HG03378 (cell line): ENCODE data around the gene SLC6A19.

Experiments
- ATAC-seq: cut with Tn5 transposase; IDR thresholded peaks from one replicate; pipeline ENCODE4 v1.9.1; 2021; ENCODE audit warnings: mild to moderate bottlenecking, moderate library complexity; ENCODE audit not compliant: unreplicated experiment

The SLC6A19 gene

DNA sequence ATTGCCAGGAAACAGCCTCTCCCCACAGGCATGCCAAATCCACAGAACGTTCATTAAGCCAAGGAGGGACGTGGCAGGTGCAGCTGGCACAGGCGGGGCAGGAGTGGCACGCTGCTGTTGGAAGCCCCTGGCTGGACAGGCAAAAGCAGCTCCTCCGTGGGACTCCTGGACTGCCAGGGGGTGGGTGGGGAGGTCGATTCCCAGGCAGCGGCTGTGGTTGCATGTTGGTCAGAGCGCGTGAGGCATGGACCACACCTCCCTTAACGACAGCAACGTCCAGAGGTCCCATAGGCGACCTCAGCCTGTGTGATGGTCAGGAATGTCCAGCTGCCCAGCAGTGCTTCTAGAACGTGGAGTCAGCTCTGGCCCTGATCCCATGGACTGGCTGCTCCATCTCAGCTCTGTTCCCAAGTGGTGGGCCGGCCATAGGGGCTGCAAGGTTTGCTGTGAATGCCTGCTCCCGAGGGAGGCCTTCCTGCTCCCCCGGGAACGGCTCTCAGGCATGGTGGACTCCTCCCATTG is 6.9 kb downstream of the SLC6A19 start:
- no peak for ATAC-seq

DNA sequence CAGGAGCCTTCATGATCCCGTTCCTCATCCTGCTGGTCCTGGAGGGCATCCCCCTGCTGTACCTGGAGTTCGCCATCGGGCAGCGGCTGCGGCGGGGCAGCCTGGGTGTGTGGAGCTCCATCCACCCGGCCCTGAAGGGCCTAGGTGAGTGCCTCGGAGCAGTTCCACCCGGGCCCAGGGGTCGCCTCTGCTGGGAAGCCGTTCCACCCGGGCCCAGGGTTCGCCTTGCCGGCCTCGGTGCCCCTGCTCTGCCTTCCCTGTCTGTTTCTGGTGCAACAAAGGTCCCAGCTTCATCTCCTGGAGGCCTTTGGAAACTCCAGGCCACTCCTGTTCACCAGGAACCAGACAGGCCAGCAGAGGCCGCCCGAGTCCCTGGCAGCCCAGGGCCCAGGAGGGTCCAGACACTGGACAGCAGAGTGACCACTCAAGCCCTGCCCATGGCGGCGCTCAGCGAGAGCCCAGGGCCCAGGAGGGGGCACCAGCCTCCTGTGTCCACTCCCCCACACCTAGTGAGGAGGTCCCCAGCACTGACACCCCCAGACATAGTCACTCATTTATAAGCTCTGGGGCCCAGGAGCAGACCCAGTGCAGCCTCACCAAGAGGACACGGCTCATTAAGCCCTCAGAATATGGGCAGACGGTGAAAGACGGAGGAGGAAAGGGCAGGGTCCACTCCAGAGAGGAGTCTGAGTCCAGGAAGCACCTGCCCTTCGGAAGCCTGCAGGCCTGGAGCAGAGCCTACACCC is 7.5 kb downstream of the SLC6A19 start:
- ATAC-seq, result no peak

DNA sequence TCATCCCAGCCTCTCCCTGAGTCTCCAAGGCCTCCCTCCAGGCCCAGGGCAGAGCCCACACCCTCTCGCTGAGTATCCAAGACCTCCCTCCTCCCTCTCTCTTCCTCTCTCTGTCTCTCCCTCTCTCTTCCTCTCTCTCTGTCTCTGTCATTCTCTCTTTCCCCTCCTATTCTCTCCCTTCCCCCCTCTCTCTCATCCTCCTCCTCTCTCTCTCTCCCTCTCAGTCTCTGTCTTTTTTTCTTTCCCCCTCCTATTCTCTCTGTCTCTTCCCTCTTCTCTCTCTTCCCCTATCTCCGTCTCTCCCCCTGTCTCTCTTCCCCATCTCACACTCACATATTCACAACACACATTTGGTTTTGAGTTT is 8.1 kb downstream of the SLC6A19 start:
- ATAC-seq, result no peak

DNA sequence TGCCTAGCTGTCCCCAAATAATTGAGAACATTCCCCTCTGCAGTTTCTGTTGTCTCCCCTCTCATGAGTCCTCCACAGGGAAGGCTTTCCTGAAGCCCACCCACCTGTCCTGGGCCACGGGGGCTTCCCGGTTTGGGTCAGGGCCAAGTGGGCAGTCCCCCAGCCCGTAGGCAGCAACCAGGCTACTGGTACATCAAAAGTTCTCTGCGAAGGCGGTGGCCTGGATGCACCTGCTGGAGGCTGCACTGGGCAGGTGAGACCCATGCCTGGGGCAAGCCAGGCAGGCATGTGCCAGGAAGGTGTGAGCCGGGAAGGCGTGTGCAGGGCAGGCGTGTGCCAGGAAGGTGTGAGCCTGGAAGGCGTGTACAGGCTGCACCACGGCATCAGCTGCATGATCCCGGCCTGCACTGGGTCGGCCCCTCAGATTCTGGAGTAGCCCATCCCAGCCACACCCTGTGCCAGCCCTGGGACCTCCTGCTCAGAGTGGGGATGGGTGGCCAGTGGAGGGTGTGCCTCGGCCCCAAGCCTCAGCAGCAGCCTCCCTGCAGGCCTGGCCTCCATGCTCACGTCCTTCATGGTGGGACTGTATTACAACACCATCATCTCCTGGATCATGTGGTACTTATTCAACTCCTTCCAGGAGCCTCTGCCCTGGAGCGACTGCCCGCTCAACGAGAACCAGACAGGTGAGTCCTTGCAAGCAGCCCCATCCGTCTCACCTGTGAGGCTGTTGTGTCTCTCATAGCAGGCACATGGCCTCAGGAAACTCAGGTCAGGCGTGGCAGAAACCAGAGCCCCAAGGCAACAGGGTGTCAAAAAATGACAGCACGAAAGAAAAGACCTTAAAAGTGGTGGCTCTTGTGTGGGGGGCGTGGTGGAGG is 8.7 kb downstream of the SLC6A19 start:
- no peak for ATAC-seq

DNA sequence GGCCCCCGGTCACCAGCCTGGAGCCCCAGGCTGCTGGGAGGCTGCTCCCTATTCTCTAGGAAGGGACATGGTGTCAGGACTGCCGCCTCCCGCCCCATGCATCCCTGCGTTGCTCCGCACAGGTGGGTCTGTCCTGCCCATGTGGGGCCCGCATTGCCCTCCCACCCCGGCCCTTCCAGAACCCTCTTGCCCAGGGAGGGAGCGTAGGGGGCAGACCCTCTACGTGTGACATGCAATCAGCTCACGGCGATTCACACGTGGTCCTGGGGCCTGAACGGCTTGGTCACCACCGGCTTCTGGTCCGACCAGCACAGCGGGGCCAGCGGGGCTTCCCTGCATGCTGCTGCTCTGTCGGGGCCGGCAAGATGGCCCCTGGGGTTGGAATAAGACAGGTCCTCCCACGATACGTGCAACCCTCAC is 9.4 kb downstream of the SLC6A19 start:
- no peak for ATAC-seq

DNA sequence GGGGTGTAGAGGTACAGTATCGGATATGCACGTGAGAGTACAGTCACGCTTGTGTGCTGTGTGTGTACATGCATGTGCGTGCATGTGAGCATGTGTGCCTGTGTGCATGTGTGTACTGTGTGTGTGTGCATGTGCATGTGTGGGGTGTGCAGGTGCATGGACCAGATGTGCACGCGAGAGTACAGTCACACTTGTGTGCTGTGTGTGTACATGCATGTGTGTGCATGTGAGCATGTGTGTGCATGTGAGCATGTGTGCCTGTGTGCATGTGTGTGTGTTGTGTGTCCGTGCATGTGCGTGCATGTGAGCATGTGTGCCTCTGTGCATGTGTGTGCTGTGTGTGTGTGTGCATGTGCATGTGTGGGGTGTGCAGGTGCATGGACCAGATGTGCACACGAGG is 10.3 kb downstream of the SLC6A19 start:
- no peak for ATAC-seq

DNA sequence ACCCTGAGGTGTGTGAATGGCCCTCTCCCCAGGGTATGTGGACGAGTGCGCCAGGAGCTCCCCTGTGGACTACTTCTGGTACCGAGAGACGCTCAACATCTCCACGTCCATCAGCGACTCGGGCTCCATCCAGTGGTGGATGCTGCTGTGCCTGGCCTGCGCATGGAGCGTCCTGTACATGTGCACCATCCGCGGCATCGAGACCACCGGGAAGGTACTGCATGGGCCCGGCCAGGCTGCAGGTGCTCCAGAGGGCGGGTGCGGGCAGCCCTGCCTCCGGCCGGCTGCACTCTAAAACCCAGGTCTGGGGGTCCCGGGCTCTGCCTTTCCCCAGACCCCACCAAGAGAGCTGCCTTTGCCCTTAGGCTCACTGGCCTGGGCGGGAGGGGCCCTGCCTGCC is 10.9 kb downstream of the SLC6A19 start:
- ATAC-seq, result no peak

DNA sequence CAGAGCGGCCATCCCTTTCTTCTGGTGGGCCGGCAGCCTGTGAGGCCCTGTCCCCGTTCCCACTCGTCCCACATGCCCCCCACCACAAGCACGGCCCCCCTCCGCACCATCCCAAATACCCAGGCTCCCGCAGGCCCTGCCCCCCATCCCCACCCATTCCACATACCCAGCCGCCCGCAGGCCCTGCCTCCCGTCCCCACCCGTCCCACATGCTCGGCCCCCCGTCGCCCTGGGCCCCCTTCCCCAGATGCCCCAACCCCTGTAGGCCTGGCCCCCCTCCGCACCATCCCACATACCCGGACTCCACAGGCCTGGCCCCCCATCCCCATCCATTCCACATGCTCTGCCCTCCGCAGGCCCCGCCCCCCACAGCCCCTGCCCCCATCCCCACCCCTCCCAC is 11.5 kb downstream of the SLC6A19 start:
- ATAC-seq, result no peak

DNA sequence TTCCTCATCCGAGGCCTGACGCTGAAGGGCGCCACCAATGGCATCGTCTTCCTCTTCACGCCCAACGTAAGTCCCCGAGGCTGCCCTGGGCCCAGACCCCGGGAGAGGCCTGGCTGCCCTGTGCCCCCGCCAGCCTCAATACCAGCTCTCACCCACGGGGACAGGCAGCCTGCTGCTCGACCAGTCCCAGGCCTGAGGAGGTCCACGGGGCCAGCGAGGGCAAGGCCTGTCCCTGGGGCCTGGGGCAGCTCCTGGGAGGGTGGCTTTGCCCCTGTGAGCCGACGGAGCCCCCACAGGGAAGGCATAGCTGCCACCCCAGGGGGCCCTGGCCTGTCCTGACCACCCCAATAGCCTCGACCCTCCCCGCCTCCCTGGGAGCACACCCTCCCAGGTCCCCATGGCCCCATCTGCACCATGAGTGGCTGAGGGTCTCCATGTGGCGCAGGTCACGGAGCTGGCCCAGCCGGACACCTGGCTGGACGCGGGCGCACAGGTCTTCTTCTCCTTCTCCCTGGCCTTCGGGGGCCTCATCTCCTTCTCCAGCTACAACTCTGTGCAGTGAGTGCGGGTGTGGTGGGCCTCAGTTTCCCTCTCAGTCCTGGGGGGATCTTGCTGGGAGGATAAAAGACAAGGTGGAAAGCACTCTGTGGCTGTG is 12.2 kb downstream of the SLC6A19 start:
- no peak for ATAC-seq

DNA sequence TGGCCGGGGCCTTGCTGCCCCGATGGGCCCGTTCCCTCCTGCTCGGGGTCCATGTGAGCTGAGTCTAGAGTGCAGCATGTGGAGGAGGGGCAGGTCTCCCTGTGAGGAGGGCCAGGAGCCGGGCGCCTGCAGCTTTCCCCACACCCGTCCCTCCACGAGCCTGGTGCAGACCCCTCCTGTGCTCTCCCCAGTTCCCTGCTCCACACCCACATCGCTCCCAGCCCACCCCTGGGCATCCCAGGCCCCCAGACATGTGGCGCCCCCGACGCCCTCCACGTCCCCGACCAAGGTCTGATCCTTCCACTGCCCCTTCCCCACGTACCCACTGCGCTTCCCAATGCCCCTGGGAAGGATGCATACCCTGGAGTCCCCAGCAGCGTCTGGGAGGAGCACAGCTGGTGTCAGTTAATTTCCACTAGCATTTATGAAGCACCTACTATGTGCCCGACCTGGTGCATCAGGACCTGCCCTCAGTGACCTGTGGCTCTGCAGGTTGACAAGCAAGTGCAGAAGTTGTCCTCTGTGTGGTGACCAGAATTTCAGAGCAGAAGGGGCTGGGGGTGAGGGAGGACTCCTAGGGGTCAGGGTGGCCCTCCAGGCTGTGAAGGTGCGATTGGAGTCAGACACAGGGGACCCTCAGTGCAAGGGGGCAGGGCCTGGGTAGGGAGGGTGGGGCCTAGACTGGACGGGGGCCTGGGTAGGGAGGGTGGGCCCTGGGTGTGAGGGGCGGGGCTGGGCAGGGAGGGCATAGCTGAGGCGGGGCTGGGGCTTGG is 13.0 kb downstream of the SLC6A19 start:
- ATAC-seq, result no peak

DNA sequence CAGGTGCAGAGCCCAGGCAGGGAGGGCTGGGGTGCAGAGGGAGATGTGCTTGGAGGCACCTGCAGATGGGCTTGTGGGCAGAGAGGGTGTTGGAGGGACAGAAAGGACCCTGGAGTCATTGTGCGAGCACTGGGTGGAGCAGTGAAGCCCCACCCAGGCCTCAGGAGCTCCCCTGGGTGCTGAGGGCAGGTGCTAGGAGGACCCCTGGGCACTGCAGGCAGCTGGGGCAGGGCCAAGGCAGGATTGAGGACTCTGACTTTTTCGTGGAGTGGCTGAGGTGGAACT is 13.5 kb downstream of the SLC6A19 start:
- no peak for ATAC-seq

DNA sequence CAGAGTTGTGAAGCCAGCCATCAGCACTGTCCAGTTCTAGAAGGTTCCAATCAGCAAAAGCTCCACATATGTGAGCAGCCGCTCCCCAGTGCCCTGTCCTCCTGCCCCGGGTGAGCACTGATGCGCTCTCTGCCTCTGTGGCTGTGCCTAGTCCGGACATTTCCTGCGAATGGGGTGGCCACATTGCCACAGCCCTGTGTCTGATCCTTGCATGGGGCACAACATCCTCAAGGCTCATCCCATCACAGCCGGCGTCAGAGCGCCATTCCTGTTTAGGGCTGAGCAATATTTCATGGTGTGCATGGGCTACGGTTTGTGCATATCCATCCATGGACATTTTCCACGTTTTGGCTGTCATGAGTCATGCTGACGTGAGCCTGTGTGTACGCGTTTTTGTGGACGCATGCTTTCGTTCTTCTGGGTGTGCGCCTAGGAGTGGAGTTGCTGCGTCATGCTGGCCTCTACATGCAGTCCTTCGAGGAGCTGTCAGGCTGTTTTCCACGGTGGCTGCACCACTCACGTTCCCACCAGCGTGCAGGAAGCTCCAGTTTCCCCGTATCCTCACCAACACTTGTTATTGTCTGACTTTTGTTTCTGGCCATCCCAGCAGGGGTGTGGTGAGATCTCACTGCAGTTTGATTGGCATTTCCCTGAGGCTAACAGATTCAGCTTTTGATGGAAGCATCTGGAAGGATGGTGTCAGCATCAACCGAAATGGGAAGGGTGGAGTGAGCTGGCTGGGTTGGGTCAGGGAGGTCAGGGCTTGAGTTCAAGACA is 14.1 kb downstream of the SLC6A19 start:
- ATAC-seq, result no peak

DNA sequence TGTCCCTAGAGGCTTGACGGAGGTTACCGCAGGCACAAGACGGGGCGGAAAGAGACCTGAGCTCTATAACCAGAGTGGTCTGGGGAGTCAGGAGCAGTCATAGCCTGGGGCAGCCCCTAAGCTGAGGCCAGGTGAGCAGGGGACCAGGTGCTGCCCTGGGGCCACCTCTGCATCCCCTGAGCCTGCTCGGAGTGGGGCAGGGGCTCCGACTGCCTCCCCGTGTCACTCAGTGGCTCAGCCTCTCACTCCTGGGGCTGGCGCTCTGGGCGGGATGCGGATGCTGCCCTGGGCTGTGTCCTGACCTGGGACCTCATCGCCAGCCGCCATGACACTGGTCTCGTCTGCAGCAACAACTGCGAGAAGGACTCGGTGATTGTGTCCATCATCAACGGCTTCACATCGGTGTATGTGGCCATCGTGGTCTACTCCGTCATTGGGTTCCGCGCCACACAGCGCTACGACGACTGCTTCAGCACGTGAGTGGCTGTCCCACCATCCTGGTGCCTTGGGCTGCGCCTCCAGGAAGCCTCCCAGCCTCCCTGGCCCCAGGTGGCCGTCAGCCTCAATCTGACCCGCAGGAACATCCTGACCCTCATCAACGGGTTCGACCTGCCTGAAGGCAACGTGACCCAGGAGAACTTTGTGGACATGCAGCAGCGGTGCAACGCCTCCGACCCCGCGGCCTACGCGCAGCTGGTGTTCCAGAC is 15.0 kb downstream of the SLC6A19 start:
- ATAC-seq, result no peak

DNA sequence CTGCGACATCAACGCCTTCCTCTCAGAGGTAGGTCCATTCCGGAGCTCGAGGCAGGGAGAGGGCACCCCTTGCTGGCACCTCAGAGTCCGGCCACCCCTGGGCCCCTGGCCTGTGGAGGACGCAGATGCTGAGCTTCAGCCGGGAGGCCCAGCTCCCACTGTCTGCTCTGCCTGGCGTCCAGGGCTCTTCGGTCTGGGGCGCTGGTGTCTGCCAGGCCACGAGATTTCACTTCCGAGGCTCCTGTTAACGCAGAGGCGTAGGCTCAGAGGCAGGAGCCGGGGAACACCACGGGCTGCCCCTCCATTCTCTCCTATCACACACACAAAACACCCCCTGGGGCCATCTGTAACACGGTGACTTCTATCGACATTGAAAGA is 15.5 kb downstream of the SLC6A19 start:
- no peak for ATAC-seq

DNA sequence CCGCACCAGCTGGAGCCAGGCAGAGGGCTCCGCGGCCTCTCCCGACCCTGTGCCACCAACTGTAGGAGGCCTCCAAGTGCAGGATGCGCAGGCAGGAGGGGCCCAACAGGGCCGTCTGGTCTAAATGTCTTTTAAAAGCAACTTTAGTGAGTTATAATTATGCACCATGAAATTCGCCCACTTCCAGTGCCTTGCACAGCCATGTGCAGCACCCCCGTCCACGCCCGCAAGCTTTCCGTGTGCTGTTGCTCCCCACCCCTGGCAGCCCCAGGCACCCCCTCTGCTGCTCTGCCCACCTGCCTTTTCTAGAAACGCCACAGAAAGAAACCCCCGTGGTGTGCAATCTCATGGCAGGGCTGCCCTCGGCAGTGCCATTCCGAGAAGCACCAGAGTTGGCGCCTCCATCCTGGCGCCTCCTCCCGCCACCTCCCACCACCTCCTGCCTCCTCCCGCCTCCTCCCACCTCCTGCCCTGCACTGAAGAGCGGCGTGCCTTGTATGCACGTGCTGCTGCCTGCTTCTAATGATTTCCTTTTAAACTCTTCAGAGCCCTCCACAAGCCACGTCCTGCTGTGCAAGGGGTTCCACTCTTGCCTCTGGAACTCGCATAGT is 16.3 kb downstream of the SLC6A19 start:
- ATAC-seq, result no peak

DNA sequence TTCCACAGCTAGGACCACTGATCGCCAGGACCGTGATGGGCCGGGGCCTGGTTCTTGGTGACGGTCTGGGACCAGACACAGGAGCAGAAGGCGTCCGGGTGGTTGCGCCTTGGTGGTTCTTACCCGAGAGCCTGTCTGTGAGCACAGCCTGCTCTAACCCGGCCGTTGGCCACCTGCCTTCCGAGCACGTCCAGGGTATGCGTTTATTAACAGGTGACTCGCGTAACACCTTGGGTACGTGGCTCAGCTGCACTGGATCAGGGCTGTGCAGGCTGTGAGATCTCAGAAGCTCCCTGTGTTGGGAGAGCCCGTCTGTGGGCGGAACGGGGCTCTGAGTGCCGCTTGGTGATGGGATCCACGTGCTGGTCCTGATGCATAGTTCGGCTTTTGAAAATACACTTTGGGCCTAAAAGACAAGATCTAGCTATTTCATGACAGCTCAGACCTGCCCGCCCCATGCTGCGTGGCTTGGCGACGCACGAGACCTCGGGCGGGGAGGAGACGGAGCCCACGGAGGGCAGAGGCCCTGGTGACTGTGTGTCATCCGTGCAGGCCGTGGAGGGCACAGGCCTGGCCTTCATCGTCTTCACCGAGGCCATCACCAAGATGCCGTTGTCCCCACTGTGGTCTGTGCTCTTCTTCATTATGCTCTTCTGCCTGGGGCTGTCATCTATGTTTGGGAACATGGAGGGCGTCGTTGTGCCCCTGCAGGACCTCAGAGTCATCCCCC is 17.1 kb downstream of the SLC6A19 start:
- ATAC-seq, result no peak

DNA sequence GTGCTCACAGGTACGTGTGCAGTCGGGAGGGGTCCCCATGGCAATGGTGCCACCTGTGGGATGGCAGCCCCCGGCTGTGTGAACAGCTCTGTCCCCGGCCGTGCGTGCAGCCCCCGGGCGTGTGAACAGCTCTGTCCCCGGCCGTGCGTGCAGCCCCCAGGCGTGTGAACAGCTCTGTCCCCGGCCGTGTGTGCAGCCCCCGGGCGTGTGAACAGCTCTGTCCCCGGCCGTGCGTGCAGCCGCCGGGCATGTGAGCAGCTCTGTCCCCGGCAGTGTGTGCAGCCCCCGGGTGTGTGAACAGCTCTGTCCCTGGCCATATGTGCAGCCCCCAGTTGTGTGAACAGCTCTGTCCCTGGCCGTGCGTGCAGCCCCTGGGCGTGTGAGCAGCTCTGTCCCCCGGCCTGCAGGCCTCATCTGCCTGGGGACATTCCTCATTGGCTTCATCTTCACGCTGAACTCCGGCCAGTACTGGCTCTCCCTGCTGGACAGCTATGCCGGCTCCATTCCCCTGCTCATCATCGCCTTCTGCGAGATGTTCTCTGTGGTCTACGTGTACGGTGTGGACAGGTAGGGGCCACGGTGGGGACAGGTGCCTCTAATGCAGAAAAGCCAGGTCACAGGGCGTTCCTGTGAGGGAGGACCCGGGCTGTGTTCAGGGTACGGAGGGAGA is 17.8 kb downstream of the SLC6A19 start:
- ATAC-seq, result no peak

DNA sequence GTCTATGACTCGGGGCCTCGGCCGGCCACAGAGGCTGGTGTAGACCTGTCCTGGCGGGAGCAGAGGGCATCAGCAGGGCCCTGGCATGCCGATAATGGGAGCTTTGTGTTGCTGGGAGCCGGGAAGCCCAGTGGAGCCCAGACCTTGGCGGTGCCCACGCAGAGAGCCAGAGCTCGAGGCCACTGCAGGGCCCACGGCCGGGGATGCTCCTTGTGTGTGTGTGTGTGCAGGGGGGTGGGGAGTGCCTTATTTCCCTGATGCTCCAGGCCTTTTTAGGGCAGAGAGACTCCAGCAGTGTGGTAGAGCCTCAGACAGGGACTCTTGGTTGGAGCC is 18.3 kb downstream of the SLC6A19 start:
- no peak for ATAC-seq
